ENCODE results near the gene CACNA1H. TPM values are rescaled to one million over a fixed set of nuclear protein-coding genes. Genes with fewer than 3 reads are reported as not detected.
"Not testable (repeated sequence)": the region's sequence is repeated elsewhere in the genome, so short reads cannot be mapped to it uniquely, and the experiment has no call there.

The CACNA1H gene
- total and polyA plus RNA-seq, 2 of the 4 experiments (the other 2 are of a cell fraction) = 1.6 to 5.8 TPM

DNA sequence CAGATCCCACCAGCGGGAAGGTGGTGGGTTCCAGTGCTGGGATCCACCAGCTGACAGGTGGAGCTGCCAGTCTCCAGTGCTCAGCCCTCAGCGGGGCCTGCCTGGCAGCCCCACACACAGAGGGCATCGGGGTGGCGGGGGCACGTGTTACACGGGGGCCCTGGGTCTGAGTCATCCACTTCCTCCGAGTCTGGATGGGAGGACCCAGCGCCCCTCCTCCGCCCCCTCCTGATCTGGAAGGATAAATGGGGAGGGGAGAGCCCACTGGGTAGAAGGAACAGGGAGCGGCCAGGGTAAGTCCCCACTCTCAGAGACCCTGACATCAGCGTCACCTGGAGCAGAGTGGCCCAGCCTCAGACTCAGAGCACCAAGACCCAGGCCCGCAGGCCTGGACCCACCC lies 87.5 kb downstream of the CACNA1H start, which contains the start of gene TPSAB1:
Gene TPSAB1 (plus strand): TSS at position 270 of the 400 bp plus-strand sequence. CDS start 234 bp downstream, outside the sequence.
- H2BK20ac ChIP-seq (ENCODE audit: low read depth, low read length); H2BK15ac ChIP-seq (ENCODE audit: low read depth, low read length); intact Hi-C loops (cut with micrococcal nuclease); CTCF ChIA-PET; H2BK120ac ChIP-seq (ENCODE audit: low read depth, low read length); H3K4me3 ChIP-seq (ENCODE audit: insufficient read depth, low read depth, low read length); H3K56ac ChIP-seq (ENCODE audit: extremely low read depth, insufficient read depth, low read length); H3K9ac ChIP-seq (ENCODE audit: low read depth, low read length); DNase-seq; BruUV-seq (replicated peaks); H3K27me3 ChIP-seq (ENCODE audit: control insufficient read depth, insufficient read depth, low read length); H4K8ac ChIP-seq (ENCODE audit: low read depth in 2 of 2, low read length in 2 of 2); H4K5ac ChIP-seq (ENCODE audit: low read depth, low read length); ATAC-seq (ENCODE audit: low read depth); H3K27ac ChIP-seq (ENCODE audit: insufficient read depth, low read length); H3K9me3 ChIP-seq (ENCODE audit: control insufficient read depth, insufficient read depth, low read length); H3K79me1 ChIP-seq (ENCODE audit: low read depth in 1 of 2, low read length in 2 of 2); H3K4me2 ChIP-seq (ENCODE audit: low read depth, low read length); H4K91ac ChIP-seq (ENCODE audit: insufficient read depth, low read depth, low read length); H3K9me1 ChIP-seq (ENCODE audit: insufficient read depth, low read length); H3K4ac ChIP-seq (ENCODE audit: low read depth, low read length); H2BK5ac ChIP-seq (ENCODE audit: low read depth, low read length, poor library complexity, severe bottlenecking); H3K14ac ChIP-seq (replicated peaks; ENCODE audit: low read depth, low read length); H3K23ac ChIP-seq (ENCODE audit: low read depth, low read length); H3K4me1 ChIP-seq (ENCODE audit: control insufficient read depth, insufficient read depth, low read length); H2AK9ac ChIP-seq (replicated peaks; ENCODE audit: low read depth, low read length, poor library complexity); POLR2A ChIA-PET (ENCODE audit: unreplicated experiment); H2AFZ ChIP-seq (replicated peaks; ENCODE audit: low read length, poor library complexity); in situ Hi-C loops (cut with MboI; ENCODE audit: low sequenced_read_pairs); H3K18ac ChIP-seq (ENCODE audit: low read depth, low read length); H2AK5ac ChIP-seq (ENCODE audit: low read depth, low read length); H4K20me1 ChIP-seq (ENCODE audit: insufficient read depth, low read length); H3K36me3 ChIP-seq (ENCODE audit: control insufficient read depth, insufficient read depth, low read length); dilution Hi-C loops (cut with HindIII; ENCODE audit: low sequenced_read_pairs, unreplicated experiment): not testable (repeated sequence)
- no CpG with 5 or more reads among the region's 12 CpGs for WGBS, 2 experiments (ENCODE audit: extremely low coverage in 2 of 2, insufficient read length in 1 of 2)

DNA sequence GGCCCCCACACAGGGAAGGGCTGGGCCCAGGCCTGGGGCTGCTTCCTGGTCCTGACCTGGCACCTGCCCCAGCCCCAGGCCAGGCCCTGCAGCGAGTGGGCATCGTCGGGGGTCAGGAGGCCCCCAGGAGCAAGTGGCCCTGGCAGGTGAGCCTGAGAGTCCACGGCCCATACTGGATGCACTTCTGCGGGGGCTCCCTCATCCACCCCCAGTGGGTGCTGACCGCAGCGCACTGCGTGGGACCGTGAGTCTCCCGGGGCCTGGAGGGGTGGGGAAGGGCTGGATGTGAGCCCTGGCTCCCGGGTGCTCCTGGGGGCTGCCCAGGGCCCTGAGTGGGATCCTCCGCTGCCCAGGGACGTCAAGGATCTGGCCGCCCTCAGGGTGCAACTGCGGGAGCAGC lies 88.2 kb downstream of the CACNA1H start:
- H3K9ac ChIP-seq (ENCODE audit: low read depth, low read length); H3K18ac ChIP-seq (ENCODE audit: low read depth, low read length); H2AK9ac ChIP-seq (replicated peaks; ENCODE audit: low read depth, low read length, poor library complexity); DNase-seq; H4K20me1 ChIP-seq (ENCODE audit: insufficient read depth, low read length); H3K9me3 ChIP-seq (ENCODE audit: control insufficient read depth, insufficient read depth, low read length); ATAC-seq (ENCODE audit: low read depth); CTCF ChIA-PET; H3K56ac ChIP-seq (ENCODE audit: extremely low read depth, insufficient read depth, low read length); H3K14ac ChIP-seq (replicated peaks; ENCODE audit: low read depth, low read length); H3K4me3 ChIP-seq (ENCODE audit: insufficient read depth, low read depth, low read length); H4K8ac ChIP-seq (ENCODE audit: low read depth in 2 of 2, low read length in 2 of 2); H3K4me2 ChIP-seq (ENCODE audit: low read depth, low read length); H4K5ac ChIP-seq (ENCODE audit: low read depth, low read length); H3K27ac ChIP-seq (ENCODE audit: insufficient read depth, low read length); H2BK20ac ChIP-seq (ENCODE audit: low read depth, low read length); H3K4ac ChIP-seq (ENCODE audit: low read depth, low read length); H3K23ac ChIP-seq (ENCODE audit: low read depth, low read length); H3K36me3 ChIP-seq (ENCODE audit: control insufficient read depth, insufficient read depth, low read length); POLR2A ChIA-PET (ENCODE audit: unreplicated experiment); intact Hi-C loops (cut with micrococcal nuclease); H2BK120ac ChIP-seq (ENCODE audit: low read depth, low read length); dilution Hi-C loops (cut with HindIII; ENCODE audit: low sequenced_read_pairs, unreplicated experiment); H4K91ac ChIP-seq (ENCODE audit: insufficient read depth, low read depth, low read length); H2BK15ac ChIP-seq (ENCODE audit: low read depth, low read length); H3K79me1 ChIP-seq (ENCODE audit: low read depth in 1 of 2, low read length in 2 of 2); H2AFZ ChIP-seq (replicated peaks; ENCODE audit: low read length, poor library complexity); H3K27me3 ChIP-seq (ENCODE audit: control insufficient read depth, insufficient read depth, low read length); BruUV-seq (replicated peaks); H3K9me1 ChIP-seq (ENCODE audit: insufficient read depth, low read length); in situ Hi-C loops (cut with MboI; ENCODE audit: low sequenced_read_pairs); H2AK5ac ChIP-seq (ENCODE audit: low read depth, low read length); H2BK5ac ChIP-seq (ENCODE audit: low read depth, low read length, poor library complexity, severe bottlenecking); H3K4me1 ChIP-seq (ENCODE audit: control insufficient read depth, insufficient read depth, low read length): not testable (repeated sequence)
- WGBS, 2 experiments (ENCODE audit: extremely low coverage in 2 of 2, insufficient read length in 1 of 2) = no CpG with 5 or more reads among the region's 15 CpGs
